ENCODE results near the gene LMNTD1.

GRCh38 chr12:25497021-25497420 is 56.1 kb downstream of the LMNTD1 start:
- TF ChIP-seq CTCF (IDR thresholded peaks at IDR 0.05) (no peak), GABPA (IDR thresholded peaks at IDR 0.05; ENCODE audit: low read depth) (no peak), NFIC (IDR thresholded peaks at IDR 0.05; ENCODE audit: borderline replicate concordance) (no peak), MAX (IDR thresholded peaks at IDR 0.05; ENCODE audit: low read depth) (no peak), REST (IDR thresholded peaks at IDR 0.05; ENCODE audit: low read depth, low read length) (no peak), POLR2AphosphoS5 (IDR thresholded peaks at IDR 0.05; ENCODE audit: low read depth, low read length) (no peak), USF2 (IDR thresholded peaks at IDR 0.05; ENCODE audit: borderline replicate concordance, low read depth, low read length) (no peak), GATA2 (CRISPR knock-in tag; IDR thresholded peaks at IDR 0.05) (no peak), JUND (IDR thresholded peaks at IDR 0.05) (no peak), MEF2A (IDR thresholded peaks at IDR 0.05; ENCODE audit: borderline replicate concordance, low read depth) (peak; percentile 48; the same call in 1 of the 2 replicates), EP300 (IDR thresholded peaks at IDR 0.05; ENCODE audit: borderline replicate concordance in 1 of 2, low read depth in 1 of 2, low read length in 1 of 2) (no peak), RXRA (IDR thresholded peaks at IDR 0.05; ENCODE audit: borderline replicate concordance, low read depth) (no peak), CHD2 (IDR thresholded peaks at IDR 0.05; ENCODE audit: low read length, partially characterized antibody) (no peak), SIN3A (IDR thresholded peaks at IDR 0.05; ENCODE audit: borderline replicate concordance, low read depth, low read length) (no peak)
